Upper lobe of right lung (tissue), 1 donor: ENCODE results near the gene MRGPRD. TPM values are rescaled to one million over a fixed set of nuclear protein-coding genes. Genes with fewer than 3 reads are reported as not detected.

ENCODE experiments used
- ATAC-seq: fragments of 200-7000 bp; cut with Tn5 transposase; one replicate; pipeline ENCODE4 v1.9.1; 2020; ENCODE audit warnings: mild to moderate bottlenecking, moderate library complexity
- DNase-seq: peaks from one replicate; pipeline ENCODE4 v3.0.0-alpha.2; 2020
- H3K27ac ChIP-seq: fragments of 200-600 bp; one replicate; pipeline ENCODE4 v1.8.0; 2022
- H3K27me3 ChIP-seq: fragments of 200-600 bp; one replicate; pipeline ENCODE4 v1.8.0; 2022; ENCODE audit warnings: mild to moderate bottlenecking
- H3K36me3 ChIP-seq: fragments of 200-600 bp; one replicate; pipeline ENCODE4 v1.8.0; 2022
- H3K4me1 ChIP-seq: fragments of 200-600 bp; one replicate; pipeline ENCODE4 v1.8.0; 2022
- H3K4me3 ChIP-seq: fragments of 200-600 bp; one replicate; pipeline ENCODE4 v1.8.0; 2022; ENCODE audit warnings: mild to moderate bottlenecking
- H3K9me3 ChIP-seq: fragments of 200-600 bp; one replicate; pipeline ENCODE4 v1.8.0; 2022
- CTCF ChIP-seq: fragments of 200-600 bp; IDR thresholded peaks from one replicate; pipeline ENCODE4 v1.8.0; 2022; ENCODE audit warnings: antibody characterized with exemption
- intact Hi-C: fragments of 100-400 bp; cut with DNase I; formaldehyde crosslinking; loops from one replicate; pipeline ENCODE4 v1.11.0; 2022
- total RNA-seq: library from RNA; stranded (reverse); fragmentation: NEBNext Ultra II Directional; extraction: Animal tissue kit (Norgen Biotek cat#: 25700); gene quantifications from one replicate; pipeline ENCODE4 v1.2.1, GENCODE V29; 2021
- donor health status: DM: no; HTN: yes; CAD: no; lungs with severe emphysema.

The MRGPRD gene
- total RNA-seq, 1 donor from 2014 or later, result not detected

- intact Hi-C loops, result no loop called here
- DNase-seq (no peak), ATAC-seq (no peak)
- TF ChIP-seq CTCF, result no peak
- Histone ChIP-seq H3K9me3 (no peaks in the 10 kb centered on the region), H3K4me3 (no peak overlapping the region), H3K27ac (no peak overlapping the region), H3K27me3 (no peaks in the 10 kb centered on the region), H3K36me3 (no peaks in the 10 kb centered on the region), H3K4me1 (peaks cover 4% of the 10 kb centered on the region)
Measured at GRCh38 chr11:68959465-68960293, 21.1 kb downstream of the MRGPRD start.

- no peak for DNase-seq
- intact Hi-C loops, result no loop called here
Measured at GRCh38 chr11:68958211-68958610, 22.6 kb downstream of the MRGPRD start.

GRCh38 chr11:68956547-68957254 lies 24.1 kb downstream of the MRGPRD start:
- no peaks in the 10 kb centered on the region for H3K9me3 ChIP-seq
- ATAC-seq, result no peak
- H3K27ac ChIP-seq, result no peak overlapping the region
- no peaks in the 10 kb centered on the region for H3K27me3 ChIP-seq
- peaks cover 4% of the 10 kb centered on the region for H3K4me1 ChIP-seq
- H3K4me3 ChIP-seq, result no peak overlapping the region
- intact Hi-C loops, result no loop called here
- no peaks in the 10 kb centered on the region for H3K36me3 ChIP-seq
- DNase-seq, result peak; percentile 53
- no peak for TF ChIP-seq CTCF

More at GRCh38 chr11:68958211-68958610, 22.6 kb downstream of the MRGPRD start:
- H3K27me3 ChIP-seq, result no peaks in the 10 kb centered on the region
- TF ChIP-seq CTCF, result no peak
- H3K36me3 ChIP-seq, result no peaks in the 10 kb centered on the region
- H3K4me1 ChIP-seq, result peaks cover 4% of the 10 kb centered on the region
- H3K4me3 ChIP-seq, result no peak overlapping the region
- no peak for ATAC-seq
- H3K9me3 ChIP-seq, result no peaks in the 10 kb centered on the region
- no peak overlapping the region for H3K27ac ChIP-seq

- H3K4me1 ChIP-seq, result peaks cover 4% of the 10 kb centered on the region
- peak; percentile 64 for DNase-seq
- H3K4me3 ChIP-seq, result no peak overlapping the region
- H3K9me3 ChIP-seq, result no peaks in the 10 kb centered on the region
- no peak overlapping the region for H3K27ac ChIP-seq
- ATAC-seq, result peak; percentile 48
- H3K36me3 ChIP-seq, result no peaks in the 10 kb centered on the region
- H3K27me3 ChIP-seq, result no peaks in the 10 kb centered on the region
- TF ChIP-seq CTCF, result peak; percentile 18
- intact Hi-C loops, result no loop called here
Measured at GRCh38 chr11:68956142-68956541, 24.6 kb downstream of the MRGPRD start.

- H3K36me3 ChIP-seq, result no peaks in the 10 kb centered on the region
- H3K9me3 ChIP-seq, result no peaks in the 10 kb centered on the region
- TF ChIP-seq CTCF, result no peak
- H3K27ac ChIP-seq, result no peak overlapping the region
- peaks cover 4% of the 10 kb centered on the region for H3K4me1 ChIP-seq
- DNase-seq (no peak), ATAC-seq (no peak)
- no peak overlapping the region for H3K4me3 ChIP-seq
- H3K27me3 ChIP-seq, result no peaks in the 10 kb centered on the region
- intact Hi-C loops, result no loop called here
Measured at GRCh38 chr11:68955607-68955958, 25.2 kb downstream of the MRGPRD start.
